ENCODE data around the gene PDZRN3.

- TF ChIP-seq CTCF (IDR thresholded peaks at IDR 0.05 in 8 of 11, conservative IDR thresholded peaks at IDR 0.05 in 3 of 11), result no peak
- no peak for TF ChIP-seq POLR2A (IDR thresholded peaks at IDR 0.05)
- TF ChIP-seq POLR2AphosphoS5 (IDR thresholded peaks at IDR 0.05), result no peak
These were observed 121.0 kb downstream of the PDZRN3 start for GRCh38 chr3:73503781-73504180.
